GM12873 (cell line): ENCODE data around the gene NOP9.

ENCODE experiments used
- TF ChIP-seq, protein P1 (sequence below): IDR thresholded peaks from 2 replicates; pipeline ENCODE4 v1.5.1; 2012; ENCODE audit warnings: low read depth, mild to moderate bottlenecking, moderate library complexity, low read length, control low read depth; ENCODE audit not compliant: insufficient read depth; ENCODE audit errors: missing control alignments

Gene NOP9

DNA sequence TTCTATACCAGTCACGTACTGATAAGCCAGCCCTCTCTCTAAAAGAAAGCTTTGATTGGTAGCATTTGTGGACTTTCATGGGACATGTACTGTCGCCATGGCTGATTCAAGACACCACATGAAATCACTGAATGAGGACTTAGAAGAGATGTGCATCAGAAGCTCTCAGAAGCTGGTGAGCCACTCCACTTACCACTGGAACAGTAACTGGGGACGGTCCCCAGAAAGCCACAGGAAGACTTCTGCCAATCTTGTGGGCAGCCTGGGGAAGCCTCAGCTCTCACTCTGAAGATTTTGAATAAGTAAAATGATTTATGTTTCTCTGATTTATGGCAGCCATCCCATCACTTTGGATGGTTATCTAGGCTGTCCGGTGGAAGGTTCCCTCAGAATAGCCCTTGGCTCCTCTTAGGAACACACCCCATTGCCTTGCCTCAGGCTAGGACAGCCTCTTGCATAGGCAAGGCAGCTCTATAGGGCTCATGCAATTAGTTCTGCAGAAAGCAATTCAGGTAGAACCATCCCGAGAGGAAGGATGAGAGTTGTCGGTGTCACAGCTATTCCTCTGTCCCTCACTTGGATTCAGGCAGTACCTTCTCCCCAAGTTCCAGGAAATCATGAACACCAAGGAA, 9.9 kb upstream of the NOP9 start:
- TF ChIP-seq, protein P1, sequence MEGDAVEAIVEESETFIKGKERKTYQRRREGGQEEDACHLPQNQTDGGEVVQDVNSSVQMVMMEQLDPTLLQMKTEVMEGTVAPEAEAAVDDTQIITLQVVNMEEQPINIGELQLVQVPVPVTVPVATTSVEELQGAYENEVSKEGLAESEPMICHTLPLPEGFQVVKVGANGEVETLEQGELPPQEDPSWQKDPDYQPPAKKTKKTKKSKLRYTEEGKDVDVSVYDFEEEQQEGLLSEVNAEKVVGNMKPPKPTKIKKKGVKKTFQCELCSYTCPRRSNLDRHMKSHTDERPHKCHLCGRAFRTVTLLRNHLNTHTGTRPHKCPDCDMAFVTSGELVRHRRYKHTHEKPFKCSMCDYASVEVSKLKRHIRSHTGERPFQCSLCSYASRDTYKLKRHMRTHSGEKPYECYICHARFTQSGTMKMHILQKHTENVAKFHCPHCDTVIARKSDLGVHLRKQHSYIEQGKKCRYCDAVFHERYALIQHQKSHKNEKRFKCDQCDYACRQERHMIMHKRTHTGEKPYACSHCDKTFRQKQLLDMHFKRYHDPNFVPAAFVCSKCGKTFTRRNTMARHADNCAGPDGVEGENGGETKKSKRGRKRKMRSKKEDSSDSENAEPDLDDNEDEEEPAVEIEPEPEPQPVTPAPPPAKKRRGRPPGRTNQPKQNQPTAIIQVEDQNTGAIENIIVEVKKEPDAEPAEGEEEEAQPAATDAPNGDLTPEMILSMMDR = no peak

DNA sequence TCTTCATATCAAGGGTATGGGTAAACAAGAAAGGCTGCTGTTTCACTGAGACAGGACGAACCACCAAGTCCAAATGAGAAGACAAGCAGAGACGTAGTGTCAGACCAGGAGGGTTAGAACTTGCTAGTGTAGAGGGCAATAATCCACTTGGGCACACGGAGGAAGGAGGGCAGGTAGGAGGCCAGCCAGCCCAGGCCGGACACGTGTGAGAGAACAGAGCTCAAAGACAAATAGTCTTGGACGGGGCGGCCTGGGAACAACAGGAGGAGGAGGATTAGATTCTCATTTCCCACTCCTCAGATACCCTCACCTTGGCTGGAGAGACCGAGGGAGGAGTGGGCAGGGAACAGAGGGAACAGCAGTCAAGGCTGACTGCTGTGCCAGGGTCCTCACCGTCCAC, 8.9 kb upstream of the NOP9 start:
- TF ChIP-seq, protein P1 = no peak

DNA sequence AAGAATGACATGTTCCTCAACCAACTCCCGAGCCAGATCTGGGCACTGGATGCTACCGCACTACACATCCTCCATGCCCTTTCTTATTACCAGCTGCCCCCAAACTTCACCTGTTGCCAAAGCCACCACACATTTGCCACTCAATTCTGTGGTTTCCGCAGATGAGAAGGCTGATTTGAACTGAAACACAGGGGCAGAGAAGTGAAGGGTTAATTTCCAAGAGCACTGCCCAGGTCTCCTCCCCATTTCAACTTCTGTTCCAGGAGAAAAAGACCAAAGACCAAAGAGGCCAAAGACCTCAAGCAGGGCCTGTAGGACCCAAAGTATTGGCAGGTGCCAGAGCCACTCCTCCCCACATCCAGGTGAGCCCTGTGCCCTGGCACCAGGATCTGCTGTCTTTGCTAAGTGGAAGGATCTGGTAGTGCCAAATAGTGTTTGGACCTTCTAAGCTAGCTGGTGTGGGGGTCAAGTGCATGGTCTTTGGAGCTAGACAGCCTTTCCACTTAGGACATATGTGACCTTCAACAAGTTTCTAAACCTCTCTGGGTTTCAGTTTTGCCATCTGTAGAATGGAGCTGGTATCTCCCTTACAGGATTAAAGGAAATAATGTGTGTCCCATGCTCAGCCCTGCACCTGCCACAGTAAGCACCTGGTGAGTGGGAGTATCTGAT, 8.1 kb upstream of the NOP9 start:
- TF ChIP-seq, protein P1 = no peak

DNA sequence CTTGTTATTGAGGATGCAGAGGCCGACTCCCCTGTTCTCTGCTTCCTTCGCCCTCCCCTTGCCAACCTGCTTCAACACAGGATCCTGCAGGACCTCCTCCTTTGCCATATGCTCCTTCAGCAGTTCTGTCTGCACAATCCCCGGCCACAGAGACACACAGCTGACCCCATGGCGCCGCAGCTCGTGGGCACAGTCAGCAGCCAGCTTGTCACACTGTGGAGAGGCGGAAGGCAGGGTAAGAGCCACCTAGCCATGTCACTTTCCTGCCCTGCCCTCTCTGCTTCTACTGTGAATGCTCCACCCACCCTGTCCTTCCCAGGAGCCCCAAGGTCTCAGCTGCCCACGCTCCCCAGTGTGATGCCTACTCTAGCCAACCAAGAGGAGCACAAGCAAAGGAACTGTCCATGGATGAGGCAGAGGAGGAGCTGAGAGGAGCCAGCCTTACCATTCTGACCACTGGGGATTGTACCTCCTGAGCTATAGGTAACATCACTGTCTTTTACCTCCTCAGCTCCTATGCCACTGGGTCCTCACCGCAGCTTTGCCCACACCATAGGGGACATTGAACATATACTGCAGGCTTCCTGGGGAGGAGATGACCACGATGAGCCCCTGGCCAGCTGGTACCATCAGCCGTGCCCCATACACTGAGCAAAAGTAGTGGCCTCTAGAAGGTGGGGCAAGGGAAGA, 7.4 kb upstream of the NOP9 start:
- TF ChIP-seq, protein P1 = no peak

DNA sequence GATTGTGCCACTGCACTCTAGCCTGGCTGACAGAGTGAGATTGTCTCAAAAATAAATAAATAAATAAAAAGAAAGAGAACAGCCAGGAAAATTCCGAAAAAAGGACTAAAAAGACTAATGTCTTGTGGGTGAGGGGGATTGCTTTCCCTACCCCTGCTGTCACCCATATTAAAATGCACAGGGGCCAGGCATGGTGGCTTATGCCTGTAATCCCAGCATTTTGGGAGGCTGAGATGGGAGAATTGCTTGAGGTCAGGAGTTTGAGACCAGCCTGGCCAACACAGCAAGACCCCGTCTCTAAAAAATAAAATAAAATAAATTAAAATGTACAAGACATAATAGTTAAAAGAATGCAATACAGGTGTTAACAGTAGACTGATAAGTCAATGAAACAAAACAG, 6.1 kb upstream of the NOP9 start:
- TF ChIP-seq, protein P1 = no peak

DNA sequence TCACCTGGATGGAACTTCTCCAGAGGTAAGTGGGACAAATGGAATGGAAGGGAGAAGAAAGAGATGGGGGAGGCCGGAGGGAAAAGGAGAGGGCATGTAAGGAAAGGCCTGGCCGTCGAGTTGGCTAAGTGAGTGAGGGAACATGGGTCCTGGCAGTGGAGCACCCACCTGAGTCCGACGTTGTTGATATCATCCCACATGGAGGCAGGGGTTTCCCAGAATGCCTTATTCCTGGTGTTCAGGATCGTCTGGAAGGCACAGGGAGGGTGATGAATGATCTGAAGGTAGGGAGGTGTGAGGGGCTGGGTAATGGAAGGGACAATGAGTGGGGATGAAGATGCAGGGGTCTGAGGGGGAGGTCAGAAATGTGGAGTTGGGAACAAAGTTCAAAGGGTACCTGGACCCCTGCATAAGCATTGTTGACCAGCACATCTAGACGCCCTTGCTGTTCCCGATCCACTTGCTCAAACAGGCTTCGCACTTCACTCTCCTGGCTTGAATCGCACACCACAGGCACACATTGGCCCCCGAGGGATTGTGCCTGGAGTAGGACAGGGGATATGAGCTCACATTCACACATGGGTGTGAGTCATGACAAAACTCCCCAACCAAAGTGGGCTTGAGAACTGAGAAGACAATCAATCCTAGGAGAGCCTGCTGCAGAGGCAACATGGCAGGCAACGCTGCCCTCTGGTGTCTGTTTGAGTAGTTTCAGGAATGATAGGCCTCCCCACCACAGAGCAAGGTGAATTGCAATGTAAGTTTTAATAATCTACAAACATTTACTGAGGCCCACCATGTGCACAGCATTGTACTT, 3.1 kb upstream of the NOP9 start:
- TF ChIP-seq, protein P1 = peak; percentile 85
